Keratinocyte (primary cell): ENCODE data around the gene POU6F1.

Experiments
- EZH2 ChIP-seq: IDR thresholded peaks from one replicate; pipeline ENCODE4 v1.6.1; 2012; ENCODE audit warnings: inconsistent platforms, mild to moderate bottlenecking, low read length, moderate library complexity
- TF ChIP-seq, protein P1 (sequence below), 3 experiments: IDR thresholded peaks in 1 of 3; conservative IDR thresholded peaks in 1 of 3; optimal IDR thresholded peaks in 1 of 3; 2 replicates in 2 of 3; 3 replicates in 1 of 3; pipeline versions ENCODE3 to v1.5.1; 2011; ENCODE audit warnings: low read length in 3 of 3, mild to moderate bottlenecking in 3 of 3, moderate library complexity in 2 of 3, control low read depth in 1 of 3, inconsistent platforms in 1 of 3; ENCODE audit not compliant: insufficient read depth in 2 of 3; ENCODE audit errors: extremely low read depth in 1 of 3

DNA sequence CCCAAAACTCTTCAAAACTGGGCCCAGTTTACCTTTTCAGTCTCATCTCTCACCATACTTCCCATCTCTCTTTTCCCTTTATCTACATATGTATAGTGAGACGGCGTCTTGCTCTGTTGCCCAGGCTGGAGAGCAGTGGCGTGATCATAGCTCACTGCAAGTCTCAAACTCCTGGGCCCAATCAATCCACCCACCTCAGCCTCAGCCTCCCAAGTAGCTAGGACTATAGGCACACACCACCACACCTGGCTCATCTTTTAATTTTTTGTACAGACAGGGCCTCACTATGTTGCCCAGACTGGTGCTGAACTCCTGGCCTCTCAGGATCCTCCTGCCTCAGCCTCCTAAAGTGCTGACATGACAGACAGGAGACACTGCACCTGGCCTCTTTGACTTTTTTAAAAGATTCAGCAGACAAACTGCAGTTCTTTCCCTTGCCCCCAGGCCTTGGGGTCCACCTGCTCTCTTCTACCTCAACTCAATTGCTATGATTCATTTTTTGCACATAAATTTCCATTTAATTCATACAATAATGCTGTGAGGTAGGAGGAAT lies 78.5 kb downstream of the POU6F1 start:
- TF ChIP-seq, protein P1, sequence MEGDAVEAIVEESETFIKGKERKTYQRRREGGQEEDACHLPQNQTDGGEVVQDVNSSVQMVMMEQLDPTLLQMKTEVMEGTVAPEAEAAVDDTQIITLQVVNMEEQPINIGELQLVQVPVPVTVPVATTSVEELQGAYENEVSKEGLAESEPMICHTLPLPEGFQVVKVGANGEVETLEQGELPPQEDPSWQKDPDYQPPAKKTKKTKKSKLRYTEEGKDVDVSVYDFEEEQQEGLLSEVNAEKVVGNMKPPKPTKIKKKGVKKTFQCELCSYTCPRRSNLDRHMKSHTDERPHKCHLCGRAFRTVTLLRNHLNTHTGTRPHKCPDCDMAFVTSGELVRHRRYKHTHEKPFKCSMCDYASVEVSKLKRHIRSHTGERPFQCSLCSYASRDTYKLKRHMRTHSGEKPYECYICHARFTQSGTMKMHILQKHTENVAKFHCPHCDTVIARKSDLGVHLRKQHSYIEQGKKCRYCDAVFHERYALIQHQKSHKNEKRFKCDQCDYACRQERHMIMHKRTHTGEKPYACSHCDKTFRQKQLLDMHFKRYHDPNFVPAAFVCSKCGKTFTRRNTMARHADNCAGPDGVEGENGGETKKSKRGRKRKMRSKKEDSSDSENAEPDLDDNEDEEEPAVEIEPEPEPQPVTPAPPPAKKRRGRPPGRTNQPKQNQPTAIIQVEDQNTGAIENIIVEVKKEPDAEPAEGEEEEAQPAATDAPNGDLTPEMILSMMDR (optimal IDR thresholded peaks at IDR 0.05 in 1 of 3, IDR thresholded peaks at IDR 0.05 in 1 of 3, conservative IDR thresholded peaks at IDR 0.05 in 1 of 3; ENCODE audit: extremely low read depth in 1 of 3, insufficient read depth in 2 of 3, low read length in 3 of 3): no peak
- no peak for TF ChIP-seq EZH2
